ENCODE data around the gene CMTR1.

DNA sequence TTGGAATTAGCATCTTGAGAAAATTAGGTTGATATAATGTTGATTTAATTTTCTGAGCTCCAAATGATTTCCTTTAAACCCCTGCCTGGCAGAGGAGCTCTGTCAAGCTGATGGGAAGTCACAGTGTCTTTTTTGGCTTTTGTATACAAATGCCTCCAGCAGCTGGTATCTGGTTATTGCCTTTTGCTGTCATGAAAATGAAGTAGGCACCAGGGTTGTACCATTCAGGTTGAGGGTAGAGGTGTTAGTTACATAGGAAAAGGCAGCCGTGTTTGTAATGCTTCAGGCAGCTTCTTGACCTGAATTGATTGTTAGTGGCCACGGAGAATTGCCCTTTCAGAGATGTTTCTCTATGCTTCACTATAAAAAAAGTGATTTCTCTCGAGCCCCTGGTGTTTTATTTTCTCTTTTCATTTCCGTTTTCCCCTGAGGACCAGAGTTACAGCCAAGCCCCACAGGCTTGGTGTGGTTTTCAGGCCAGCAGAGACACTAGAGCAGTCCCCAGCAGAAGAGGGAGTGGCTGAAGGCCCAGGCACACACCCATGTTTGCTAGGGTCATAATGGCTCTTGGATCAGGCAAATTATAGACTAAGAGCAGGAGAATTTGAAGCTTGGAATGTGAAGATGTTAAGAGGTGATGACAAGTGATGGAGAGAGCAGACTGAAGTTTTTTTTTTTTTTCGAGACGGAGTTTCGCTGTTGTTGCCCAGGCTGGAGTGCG, 21.6 kb downstream of the CMTR1 start:
- TF ChIP-seq POLR2AphosphoS5 (IDR thresholded peaks at IDR 0.05) = no peak
- TF ChIP-seq, protein P1, sequence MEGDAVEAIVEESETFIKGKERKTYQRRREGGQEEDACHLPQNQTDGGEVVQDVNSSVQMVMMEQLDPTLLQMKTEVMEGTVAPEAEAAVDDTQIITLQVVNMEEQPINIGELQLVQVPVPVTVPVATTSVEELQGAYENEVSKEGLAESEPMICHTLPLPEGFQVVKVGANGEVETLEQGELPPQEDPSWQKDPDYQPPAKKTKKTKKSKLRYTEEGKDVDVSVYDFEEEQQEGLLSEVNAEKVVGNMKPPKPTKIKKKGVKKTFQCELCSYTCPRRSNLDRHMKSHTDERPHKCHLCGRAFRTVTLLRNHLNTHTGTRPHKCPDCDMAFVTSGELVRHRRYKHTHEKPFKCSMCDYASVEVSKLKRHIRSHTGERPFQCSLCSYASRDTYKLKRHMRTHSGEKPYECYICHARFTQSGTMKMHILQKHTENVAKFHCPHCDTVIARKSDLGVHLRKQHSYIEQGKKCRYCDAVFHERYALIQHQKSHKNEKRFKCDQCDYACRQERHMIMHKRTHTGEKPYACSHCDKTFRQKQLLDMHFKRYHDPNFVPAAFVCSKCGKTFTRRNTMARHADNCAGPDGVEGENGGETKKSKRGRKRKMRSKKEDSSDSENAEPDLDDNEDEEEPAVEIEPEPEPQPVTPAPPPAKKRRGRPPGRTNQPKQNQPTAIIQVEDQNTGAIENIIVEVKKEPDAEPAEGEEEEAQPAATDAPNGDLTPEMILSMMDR (IDR thresholded peaks at IDR 0.05) = no peak
- TF ChIP-seq POLR2A (IDR thresholded peaks at IDR 0.05) = no peak
